ENCODE measurements around the gene LTK. TPM values are rescaled to one million over a fixed set of nuclear protein-coding genes. Genes with fewer than 3 reads are reported as not detected.

Gene LTK
- total RNA-seq, 1 donor from 2014 or later: 0.19 TPM

- H3K9me3 Mint-ChIP-seq: no peaks in the 10 kb centered on the region
Observed at GRCh38 chr15:41487802-41488201, 25.8 kb downstream of the LTK start.

GRCh38 chr15:41487381-41487780, 26.2 kb downstream of the LTK start:
- Mint-ChIP-seq H3K27ac (ENCODE audit: unreplicated experiment) (no peak overlapping the region), H3K27me3 (ENCODE audit: low read depth) (peaks cover 16% of the 10 kb centered on the region), H3K36me3 (ENCODE audit: low read depth) (peaks cover 14% of the 10 kb centered on the region), H3K4me1 (peaks cover 10% of the 10 kb centered on the region), H3K9me3 (no peaks in the 10 kb centered on the region), H3K4me3 (no peak overlapping the region)
- DNase-seq (ENCODE audit: low read depth, low spot score): no peak
- no peak for TF ChIP-seq CTCF (conservative IDR thresholded peaks at IDR 0.05)

More at GRCh38 chr15:41487802-41488201, 25.8 kb downstream of the LTK start:
- peaks cover 10% of the 10 kb centered on the region for H3K36me3 Mint-ChIP-seq (ENCODE audit: low read depth)
- TF ChIP-seq CTCF (conservative IDR thresholded peaks at IDR 0.05): no peak
- peak overlapping the region; percentile 32 for H3K27ac Mint-ChIP-seq (ENCODE audit: unreplicated experiment)
- no peak for DNase-seq (ENCODE audit: low read depth, low spot score)
- peaks cover 14% of the 10 kb centered on the region for H3K4me1 Mint-ChIP-seq
- H3K4me3 Mint-ChIP-seq: no peak overlapping the region
- H3K27me3 Mint-ChIP-seq (ENCODE audit: low read depth): peaks cover 20% of the 10 kb centered on the region

- H3K4me1 Mint-ChIP-seq: peaks cover 9% of the 10 kb centered on the region
- no peaks in the 10 kb centered on the region for H3K9me3 Mint-ChIP-seq
- H3K4me3 Mint-ChIP-seq: no peak overlapping the region
- peaks cover 6% of the 10 kb centered on the region for H3K27me3 Mint-ChIP-seq (ENCODE audit: low read depth)
- H3K36me3 Mint-ChIP-seq (ENCODE audit: low read depth): peaks cover 24% of the 10 kb centered on the region
- no peak for TF ChIP-seq CTCF (conservative IDR thresholded peaks at IDR 0.05)
- no peak overlapping the region for H3K27ac Mint-ChIP-seq (ENCODE audit: unreplicated experiment)
- DNase-seq (ENCODE audit: low read depth, low spot score): no peak
Observed at GRCh38 chr15:41486286-41486685, 27.3 kb downstream of the LTK start.

- no peak for DNase-seq (ENCODE audit: low read depth, low spot score)
- Mint-ChIP-seq H3K4me3 (no peak overlapping the region), H3K27me3 (ENCODE audit: low read depth) (no peaks in the 10 kb centered on the region), H3K9me3 (no peaks in the 10 kb centered on the region), H3K36me3 (ENCODE audit: low read depth) (peaks cover 34% of the 10 kb centered on the region), H3K27ac (ENCODE audit: unreplicated experiment) (no peak overlapping the region), H3K4me1 (peaks cover 5% of the 10 kb centered on the region)
- no peak for TF ChIP-seq CTCF (conservative IDR thresholded peaks at IDR 0.05)
Observed at GRCh38 chr15:41484937-41485625, 28.5 kb downstream of the LTK start.

- H3K36me3 Mint-ChIP-seq (ENCODE audit: low read depth): peaks cover 37% of the 10 kb centered on the region
- H3K27me3 Mint-ChIP-seq (ENCODE audit: low read depth): no peaks in the 10 kb centered on the region
- no peak for TF ChIP-seq CTCF (conservative IDR thresholded peaks at IDR 0.05)
- peaks cover 5% of the 10 kb centered on the region for H3K4me1 Mint-ChIP-seq
- no peaks in the 10 kb centered on the region for H3K9me3 Mint-ChIP-seq
- DNase-seq (ENCODE audit: low read depth, low spot score): no peak
- no peak overlapping the region for H3K27ac Mint-ChIP-seq (ENCODE audit: unreplicated experiment)
- H3K4me3 Mint-ChIP-seq: no peak overlapping the region
Observed at GRCh38 chr15:41483519-41483918, 30.1 kb downstream of the LTK start.

Measured in neural crest cell (in vitro differentiated cells).